Ishikawa (cell line): Measurements from ENCODE around the gene TUBGCP3.

Source experiments
- CEBPB ChIP-seq: IDR thresholded peaks from 2 replicates; pipeline ENCODE4 v1.6.1; 2012
- CREB1 ChIP-seq: IDR thresholded peaks from 2 replicates; pipeline ENCODE4 v1.6.1; 2012; ENCODE audit warnings: low read depth
- EGR1 ChIP-seq: IDR thresholded peaks from 2 replicates; pipeline ENCODE4 v1.6.1; 2012
- EP300 ChIP-seq: IDR thresholded peaks from 2 replicates; pipeline ENCODE4 v1.6.1; 2012; ENCODE audit warnings: borderline replicate concordance
- FOXM1 ChIP-seq: IDR thresholded peaks from 2 replicates; pipeline ENCODE4 v1.6.1; 2012; ENCODE audit warnings: low read depth, borderline replicate concordance
- NFIC ChIP-seq: IDR thresholded peaks from 2 replicates; pipeline ENCODE4 v1.6.1; 2012
- RAD21 ChIP-seq: IDR thresholded peaks from 2 replicates; pipeline ENCODE4 v1.6.1; 2012; ENCODE audit warnings: low read depth
- TAF1 ChIP-seq: IDR thresholded peaks from 2 replicates; pipeline ENCODE4 v1.6.1; 2012; ENCODE audit warnings: low read depth, mild to moderate bottlenecking
- TCF12 ChIP-seq: IDR thresholded peaks from 2 replicates; pipeline ENCODE4 v1.6.1; 2012; ENCODE audit warnings: low read depth
- TEAD4 ChIP-seq: IDR thresholded peaks from 2 replicates; pipeline ENCODE4 v1.6.1; 2012
- USF1 ChIP-seq: IDR thresholded peaks from 2 replicates; pipeline ENCODE4 v1.6.1; 2012
- YY1 ChIP-seq: IDR thresholded peaks from 2 replicates; pipeline ENCODE4 v1.6.1; 2012; ENCODE audit warnings: low read depth
- ZBTB7A ChIP-seq: IDR thresholded peaks from 2 replicates; pipeline ENCODE4 v1.6.1; 2012; ENCODE audit warnings: low read depth
- TF ChIP-seq, protein P1 (sequence below): IDR thresholded peaks from 2 replicates; pipeline ENCODE4 v1.6.1; 2012; ENCODE audit warnings: low read depth, mild to moderate bottlenecking
- TF ChIP-seq, protein P2 (sequence below): IDR thresholded peaks from 2 replicates; pipeline ENCODE4 v1.6.1; 2012

Gene TUBGCP3

DNA sequence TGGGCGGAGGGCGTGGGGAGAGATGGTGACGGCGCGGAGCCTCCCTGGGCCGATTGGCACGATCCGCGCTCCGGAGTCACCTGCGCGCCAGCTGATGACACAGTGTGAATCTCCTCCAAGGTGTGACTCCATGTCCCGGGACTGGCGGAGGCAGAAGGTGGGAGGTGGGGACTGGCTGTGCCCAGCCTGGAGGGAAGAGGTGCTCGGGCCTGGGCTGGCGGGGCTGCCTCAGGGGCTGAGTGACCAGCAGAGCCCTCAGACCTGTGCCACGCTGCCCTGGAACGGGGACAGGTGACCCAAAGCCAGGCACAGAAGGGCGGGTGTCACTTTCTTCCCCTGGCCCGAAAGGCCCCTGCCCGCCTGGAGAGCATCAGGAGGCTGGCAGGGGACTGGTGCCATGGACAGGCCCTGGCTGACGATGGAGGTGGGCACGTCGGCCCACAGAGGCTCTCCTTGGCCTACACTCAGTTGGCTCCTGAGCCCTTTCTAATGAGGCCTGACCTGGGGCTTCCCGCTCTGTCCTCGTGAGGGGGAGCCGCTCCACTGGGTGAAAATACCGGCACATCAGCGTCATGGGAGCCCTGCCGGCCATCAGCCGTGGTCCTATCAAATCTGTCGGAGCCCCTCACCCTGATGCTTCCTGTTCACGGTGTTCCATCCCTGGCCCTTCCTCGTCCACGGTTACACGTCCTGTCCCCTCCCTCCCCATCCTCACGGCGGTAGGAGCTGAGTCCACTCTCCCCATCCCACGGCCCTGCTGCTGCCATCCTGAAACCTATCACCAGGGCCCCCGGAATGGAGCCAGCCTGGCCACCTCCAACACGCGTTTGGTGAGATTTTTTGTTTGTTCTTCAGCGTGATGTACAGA, 136.2 kb downstream of the TUBGCP3 start:
- TF ChIP-seq, protein P1, sequence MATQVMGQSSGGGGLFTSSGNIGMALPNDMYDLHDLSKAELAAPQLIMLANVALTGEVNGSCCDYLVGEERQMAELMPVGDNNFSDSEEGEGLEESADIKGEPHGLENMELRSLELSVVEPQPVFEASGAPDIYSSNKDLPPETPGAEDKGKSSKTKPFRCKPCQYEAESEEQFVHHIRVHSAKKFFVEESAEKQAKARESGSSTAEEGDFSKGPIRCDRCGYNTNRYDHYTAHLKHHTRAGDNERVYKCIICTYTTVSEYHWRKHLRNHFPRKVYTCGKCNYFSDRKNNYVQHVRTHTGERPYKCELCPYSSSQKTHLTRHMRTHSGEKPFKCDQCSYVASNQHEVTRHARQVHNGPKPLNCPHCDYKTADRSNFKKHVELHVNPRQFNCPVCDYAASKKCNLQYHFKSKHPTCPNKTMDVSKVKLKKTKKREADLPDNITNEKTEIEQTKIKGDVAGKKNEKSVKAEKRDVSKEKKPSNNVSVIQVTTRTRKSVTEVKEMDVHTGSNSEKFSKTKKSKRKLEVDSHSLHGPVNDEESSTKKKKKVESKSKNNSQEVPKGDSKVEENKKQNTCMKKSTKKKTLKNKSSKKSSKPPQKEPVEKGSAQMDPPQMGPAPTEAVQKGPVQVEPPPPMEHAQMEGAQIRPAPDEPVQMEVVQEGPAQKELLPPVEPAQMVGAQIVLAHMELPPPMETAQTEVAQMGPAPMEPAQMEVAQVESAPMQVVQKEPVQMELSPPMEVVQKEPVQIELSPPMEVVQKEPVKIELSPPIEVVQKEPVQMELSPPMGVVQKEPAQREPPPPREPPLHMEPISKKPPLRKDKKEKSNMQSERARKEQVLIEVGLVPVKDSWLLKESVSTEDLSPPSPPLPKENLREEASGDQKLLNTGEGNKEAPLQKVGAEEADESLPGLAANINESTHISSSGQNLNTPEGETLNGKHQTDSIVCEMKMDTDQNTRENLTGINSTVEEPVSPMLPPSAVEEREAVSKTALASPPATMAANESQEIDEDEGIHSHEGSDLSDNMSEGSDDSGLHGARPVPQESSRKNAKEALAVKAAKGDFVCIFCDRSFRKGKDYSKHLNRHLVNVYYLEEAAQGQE: no peak
- TF ChIP-seq FOXM1 (no peak), NFIC (no peak), CEBPB (no peak), CREB1 (no peak), YY1 (no peak), TEAD4 (no peak), TCF12 (no peak), TAF1 (no peak), ZBTB7A (no peak), EP300 (no peak), EGR1 (no peak), RAD21 (no peak), USF1 (no peak)
- TF ChIP-seq, protein P2, sequence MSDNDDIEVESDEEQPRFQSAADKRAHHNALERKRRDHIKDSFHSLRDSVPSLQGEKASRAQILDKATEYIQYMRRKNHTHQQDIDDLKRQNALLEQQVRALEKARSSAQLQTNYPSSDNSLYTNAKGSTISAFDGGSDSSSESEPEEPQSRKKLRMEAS: no peak

DNA sequence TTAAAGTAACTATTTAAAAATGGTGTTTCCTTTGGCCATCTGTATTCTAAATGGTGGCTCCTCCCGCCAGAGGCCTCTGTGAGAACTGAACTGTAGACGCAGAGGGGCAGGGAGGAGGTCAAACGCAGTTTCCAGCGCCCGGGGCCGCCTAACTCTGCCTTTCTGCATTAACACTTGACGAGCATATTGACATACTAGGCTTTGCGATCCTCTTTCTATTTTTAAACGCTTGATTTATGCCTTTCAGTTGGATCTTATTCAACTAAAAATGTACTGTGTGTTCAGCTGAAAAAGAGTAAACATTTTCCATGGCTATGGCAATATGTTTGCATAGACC, 137.1 kb downstream of the TUBGCP3 start:
- no peak for TF ChIP-seq NFIC

DNA sequence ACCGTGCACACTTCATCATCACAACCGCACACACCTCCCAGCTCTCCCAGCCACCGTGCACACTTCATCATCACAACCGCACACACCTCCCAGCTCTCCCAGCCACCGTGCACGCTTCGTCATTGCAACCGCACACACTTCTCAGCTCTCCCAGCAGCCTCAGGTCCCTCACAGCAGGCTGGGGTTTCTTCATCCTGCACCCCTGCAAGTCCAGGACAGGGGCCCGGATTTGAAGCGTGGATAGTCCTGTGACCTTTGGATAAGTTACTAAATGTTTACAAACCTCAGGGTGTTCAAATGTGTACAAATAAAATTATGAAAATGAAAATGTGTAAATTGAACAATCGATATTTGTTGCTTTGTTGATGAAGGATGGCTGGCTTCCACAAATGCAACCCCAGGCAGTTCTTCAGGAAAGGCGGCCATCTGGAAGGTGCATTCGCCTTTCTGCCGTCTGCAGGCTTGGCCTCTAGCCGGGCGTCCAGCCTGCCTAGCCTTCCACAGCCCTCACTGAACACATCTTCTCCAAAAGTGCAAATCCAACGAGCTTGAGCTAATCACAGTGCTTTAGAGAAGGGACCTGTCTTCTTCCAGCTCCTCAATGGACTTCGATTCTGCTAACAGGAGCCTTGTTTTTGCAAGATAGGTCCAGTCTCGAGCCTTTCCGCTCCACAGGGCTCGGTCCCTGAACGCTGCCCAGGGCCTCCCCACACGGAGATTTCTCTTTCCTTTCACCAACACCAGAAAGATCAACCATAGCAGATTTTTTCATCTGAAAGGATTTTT, 137.6 kb downstream of the TUBGCP3 start:
- TF ChIP-seq, protein P2: no peak
- TF ChIP-seq NFIC (no peak), RAD21 (no peak), EP300 (no peak), CEBPB (no peak), ZBTB7A (no peak), FOXM1 (no peak), TEAD4 (no peak), TCF12 (no peak), EGR1 (no peak), YY1 (no peak), TAF1 (no peak), CREB1 (no peak)
- TF ChIP-seq, protein P1: no peak

- no peak for TF ChIP-seq TEAD4
- TF ChIP-seq FOXM1: no peak
- no peak for TF ChIP-seq EP300
- no peak for TF ChIP-seq NFIC
- no peak for TF ChIP-seq YY1
- TF ChIP-seq CREB1: no peak
- TF ChIP-seq, protein P1: no peak
- TF ChIP-seq RAD21: no peak
- no peak for TF ChIP-seq TAF1
- TF ChIP-seq TCF12: no peak
- TF ChIP-seq, protein P2: no peak
- no peak for TF ChIP-seq EGR1
- no peak for TF ChIP-seq ZBTB7A
- no peak for TF ChIP-seq USF1
- no peak for TF ChIP-seq CEBPB
Measured at GRCh38 chr13:112449545-112449930, 138.4 kb downstream of the TUBGCP3 start.
